Fibroblast of skin of abdomen (primary cell): Measurements from ENCODE around the gene GIMAP6. TPM values are rescaled to one million over a fixed set of nuclear protein-coding genes. Genes with fewer than 3 reads are reported as not detected.
"Not testable (repeated sequence)": the region's sequence is repeated elsewhere in the genome, so short reads cannot be mapped to it uniquely, and the experiment has no call there.

Experiments
- DNase-seq: peaks from one replicate; pipeline ENCODE4 v3.0.0-alpha.2; 2013
- polyA plus RNA-seq, 2 experiments: library from polyadenylated mRNA; unstranded; fragments of 120-200 nt; gene quantifications; one replicate each; pipeline ENCODE4 v1.2.1, GENCODE V29; 2013; ENCODE audit not compliant: insufficient read length in 2 of 2

The GIMAP6 gene
- polyA plus RNA-seq (2013, experiment 1 of 2; ENCODE audit: insufficient read length), result not detected
- not detected for polyA plus RNA-seq (2013, experiment 2 of 2; ENCODE audit: insufficient read length)

DNA sequence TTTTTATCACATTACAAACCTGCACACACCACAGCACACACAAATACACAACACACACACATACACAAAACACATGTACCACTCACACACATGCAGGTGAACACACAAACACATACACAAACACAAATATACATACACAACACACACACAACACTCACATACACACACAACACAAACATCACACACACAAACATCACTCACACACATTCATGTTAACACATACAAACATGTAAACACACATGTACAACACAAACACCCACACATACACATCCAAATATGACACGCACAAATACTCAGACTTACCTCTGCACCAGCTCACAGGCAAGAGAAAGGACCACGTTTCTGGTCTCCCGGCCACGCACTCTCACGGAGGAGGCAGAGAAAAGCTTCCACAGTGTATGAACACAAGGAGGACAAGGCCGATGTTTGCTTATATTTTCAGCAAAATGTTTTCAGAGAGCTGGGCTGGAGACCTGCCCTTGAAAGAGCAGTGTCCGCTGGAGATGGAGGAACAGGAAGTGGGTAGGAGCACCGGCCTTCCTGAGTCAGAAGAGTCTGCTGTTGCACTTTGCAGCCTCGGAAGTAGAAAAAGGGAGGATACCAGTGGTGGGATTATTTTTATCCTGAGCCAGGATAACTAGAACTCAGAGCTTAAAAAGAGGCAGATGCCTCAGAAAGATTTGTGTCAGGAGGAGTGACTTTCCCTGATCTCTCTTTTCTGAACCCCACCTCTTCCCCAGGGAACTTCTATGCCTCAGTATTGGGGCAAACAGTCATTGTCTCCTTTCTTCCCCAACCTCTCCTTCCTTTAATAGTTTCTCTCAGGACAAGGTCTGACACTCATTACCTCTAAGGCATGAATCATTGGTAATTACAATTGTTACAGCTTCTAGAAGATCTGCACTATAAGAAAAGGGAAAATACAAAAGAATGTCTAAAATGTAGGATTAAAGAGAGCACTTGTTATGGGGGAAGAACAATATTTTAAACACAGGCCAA lies at the start of gene GIMAP6:
Gene GIMAP6 (minus strand): TSS at position 520 of the 999 bp plus-strand sequence. CDS start 2,243 bp downstream, outside the sequence.
- DNase-seq, result no peak

DNA sequence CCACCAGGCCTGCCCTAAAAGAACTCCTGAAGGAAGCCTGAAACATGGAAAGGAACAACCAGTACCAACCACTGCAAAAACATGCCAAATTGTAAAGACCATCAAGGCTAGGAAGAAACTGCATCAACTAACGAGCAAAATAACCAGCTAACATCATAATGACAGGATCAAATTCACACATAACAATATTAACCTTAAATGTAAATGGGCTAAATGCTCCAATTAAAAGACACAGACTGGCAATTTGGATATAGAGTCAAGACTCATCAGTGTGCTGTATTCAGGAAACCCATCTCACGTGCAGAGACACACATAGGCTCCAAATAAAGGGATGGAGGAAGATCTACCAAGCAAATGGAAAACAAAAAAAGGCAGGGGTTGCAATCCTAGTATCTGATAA lies 48.2 kb upstream of the GIMAP6 start:
- not testable (repeated sequence) for DNase-seq

DNA sequence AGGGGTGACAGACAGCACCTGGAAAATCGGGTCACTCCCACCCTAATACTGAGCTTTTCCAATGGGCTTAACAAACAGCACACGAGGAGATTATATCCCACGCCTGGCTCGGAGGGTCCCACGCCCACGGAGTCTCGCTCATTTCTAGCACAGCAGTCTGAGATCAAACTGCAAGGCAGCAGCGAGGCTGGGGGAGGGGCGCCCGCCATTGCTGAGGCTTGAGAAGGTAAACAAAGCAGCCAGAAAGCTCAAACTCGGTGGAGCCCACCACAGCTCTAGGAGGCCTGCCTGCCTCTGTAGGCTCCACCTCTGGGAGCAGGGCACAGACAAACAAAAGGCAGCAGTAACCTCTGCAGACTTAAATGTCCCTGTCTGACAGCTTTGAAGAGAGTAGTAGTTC lies 46.4 kb upstream of the GIMAP6 start:
- not testable (repeated sequence) for DNase-seq

DNA sequence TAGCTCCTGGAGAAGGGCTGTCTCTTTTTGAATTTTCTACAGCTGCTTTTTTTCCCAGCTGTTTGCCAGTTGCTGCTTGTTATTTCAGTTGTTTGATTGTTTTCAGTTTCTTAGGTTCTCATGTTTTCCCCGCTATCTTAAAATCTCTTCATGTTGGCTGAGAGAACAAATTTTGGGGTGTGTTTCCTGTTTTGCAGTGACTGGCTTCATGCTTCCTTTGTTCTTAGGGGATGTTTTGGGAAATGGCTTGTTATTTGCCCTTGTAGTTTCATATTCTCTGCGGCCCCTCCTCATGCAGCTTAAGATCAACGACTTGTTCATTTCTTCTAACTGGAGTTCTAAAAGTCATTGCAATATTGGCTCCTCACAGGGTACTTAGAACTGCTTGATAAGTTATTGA lies 44.7 kb upstream of the GIMAP6 start:
- DNase-seq, result not testable (repeated sequence)

DNA sequence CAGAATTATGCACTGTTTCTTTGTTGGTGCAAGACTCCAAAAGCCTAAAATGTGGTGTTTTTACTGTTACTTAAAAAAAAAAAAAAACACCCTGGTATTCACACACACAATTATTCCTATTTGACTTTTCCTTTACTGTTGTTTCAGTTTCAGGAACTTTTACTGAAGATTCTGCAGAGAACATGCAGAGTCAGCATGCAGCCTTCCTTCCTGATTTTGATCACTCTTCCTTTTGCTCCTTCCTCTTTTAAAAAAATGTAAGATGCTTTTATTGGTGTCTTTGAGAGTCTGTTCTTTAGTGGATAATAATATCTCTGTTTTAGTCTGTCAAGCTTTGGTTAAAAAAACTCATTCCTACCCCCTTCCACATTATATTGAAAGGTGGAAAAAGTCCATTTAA lies 44.1 kb upstream of the GIMAP6 start:
- DNase-seq, result not testable (repeated sequence)

DNA sequence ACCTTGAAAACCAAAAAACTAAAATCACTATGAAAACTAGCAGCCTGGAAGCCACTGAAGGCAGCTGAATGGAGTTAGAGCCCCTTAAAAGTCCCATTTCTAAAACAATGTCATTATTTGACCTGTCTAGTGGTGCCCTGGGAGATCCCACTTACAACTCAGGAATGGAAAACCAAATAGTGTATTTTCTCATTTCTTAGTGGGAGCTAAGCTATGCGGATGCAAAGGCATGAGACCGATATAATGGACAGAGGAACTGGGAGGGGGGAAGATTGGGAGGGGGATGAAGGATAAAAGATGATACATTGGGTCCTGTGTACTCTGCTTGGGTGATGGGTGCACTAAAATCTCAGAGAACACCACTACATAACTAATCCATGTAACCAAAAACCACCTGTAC lies 43.5 kb upstream of the GIMAP6 start:
- DNase-seq, result no peak

DNA sequence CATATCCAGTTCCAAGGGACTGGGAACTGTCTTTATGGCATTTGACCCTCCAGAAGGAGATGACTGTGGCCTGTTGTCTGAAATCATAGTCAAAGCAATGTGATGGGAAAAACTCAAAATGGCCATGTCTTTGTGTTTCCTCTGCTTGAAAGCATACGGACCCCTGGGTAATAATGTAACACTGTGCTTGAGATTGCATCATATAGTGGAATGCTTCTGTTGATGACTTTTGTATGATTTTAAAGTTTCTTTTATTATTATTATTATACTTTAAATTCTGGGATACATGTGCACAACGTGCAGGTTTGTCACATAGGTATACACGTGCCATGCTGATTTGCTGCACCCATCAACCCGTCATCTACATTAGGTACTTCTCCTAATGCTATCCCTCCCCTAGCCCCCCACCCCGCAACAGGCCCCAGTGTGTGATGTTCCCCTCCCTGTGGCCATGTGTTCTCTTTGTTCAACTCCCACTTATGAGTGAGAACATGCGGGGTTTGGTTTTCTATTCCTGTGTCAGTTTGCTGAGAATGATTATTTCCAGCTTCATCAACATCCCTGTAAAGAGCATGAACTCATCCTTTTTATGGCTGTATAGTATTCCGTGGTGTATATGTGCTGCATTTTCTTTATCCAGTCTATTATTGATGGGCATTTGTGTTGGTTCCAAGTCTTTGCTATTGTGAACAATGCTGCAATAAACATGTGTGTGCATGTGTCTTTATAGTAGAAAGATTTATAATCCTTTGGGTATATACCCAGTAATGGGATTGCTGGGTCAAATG lies 39.8 kb upstream of the GIMAP6 start:
- not testable (repeated sequence) for DNase-seq

DNA sequence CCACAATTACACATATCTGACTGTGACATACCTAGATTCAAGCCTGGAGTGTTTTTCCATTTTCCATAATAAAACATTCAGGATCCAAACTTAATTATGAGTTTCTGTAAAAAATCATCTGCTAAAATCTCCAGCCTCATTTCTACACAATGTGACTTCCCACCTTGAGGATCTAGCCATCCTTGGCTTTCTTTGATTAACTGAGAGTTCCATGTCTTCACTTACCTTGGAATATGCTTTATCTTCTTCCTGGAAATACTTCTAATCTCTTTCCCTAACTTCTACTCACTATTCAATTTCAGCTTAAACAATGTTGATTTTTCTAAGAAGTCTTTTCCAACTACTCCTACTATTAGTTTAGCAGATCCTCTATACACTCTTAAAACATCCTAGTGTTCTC lies 36.8 kb upstream of the GIMAP6 start:
- no peak for DNase-seq

DNA sequence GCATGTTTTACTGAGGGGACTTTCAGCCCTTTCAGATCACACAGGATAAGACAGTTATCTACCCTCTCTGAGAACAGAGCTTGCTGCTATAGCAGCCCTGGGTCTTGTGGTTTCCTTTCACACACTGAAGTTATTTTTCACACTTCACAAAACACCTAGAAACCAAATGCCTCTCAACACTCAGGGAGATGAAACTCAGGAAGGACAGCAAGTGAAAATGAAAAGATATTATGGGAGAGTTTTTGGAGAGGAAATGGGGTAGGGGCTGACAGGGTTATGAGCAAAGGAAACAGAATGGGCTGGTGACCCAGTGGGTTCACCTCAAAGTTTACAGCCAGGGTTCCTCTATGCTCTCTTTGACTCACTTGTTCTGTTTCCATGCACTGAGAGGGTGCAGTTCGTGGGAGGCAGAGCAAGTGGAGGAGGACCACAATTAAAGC lies 36.3 kb upstream of the GIMAP6 start:
- no peak for DNase-seq

DNA sequence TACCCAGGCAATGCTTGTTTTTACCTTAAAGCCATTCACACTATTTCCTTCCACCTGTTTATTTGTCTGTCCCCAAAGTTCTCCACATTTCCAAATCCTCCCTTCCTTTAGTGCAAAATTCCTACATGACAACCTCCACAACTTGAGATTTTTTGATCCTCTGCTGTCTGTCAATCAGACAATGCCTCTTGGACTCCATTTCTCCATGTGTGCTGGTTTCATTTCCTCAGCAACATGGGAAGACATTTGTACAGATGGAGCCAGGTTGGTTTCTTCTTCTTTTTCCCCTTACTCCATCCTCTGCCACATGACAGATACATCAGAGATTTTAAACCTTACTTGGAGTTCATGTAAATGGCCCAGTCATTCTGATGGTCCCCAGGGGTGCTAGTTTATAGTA lies 34.2 kb upstream of the GIMAP6 start:
- no peak for DNase-seq

DNA sequence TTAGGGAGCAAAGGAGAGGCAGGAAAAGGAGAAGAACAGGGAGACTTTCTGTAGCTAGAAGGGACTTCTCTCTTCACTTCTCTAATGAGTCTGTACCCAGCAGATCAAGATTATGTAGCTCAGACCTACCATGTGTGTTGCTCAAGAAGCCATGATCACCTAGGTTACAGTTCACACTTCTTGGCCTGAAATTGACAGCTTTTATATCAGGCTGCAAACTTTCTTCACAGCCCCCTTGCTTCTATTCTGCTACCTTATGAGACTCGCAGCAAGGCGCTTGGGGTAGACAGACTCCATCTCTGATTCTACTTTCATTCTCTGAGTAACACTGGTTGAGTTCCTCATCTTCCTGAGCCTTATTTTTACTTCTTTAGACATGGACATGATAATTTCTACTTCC lies 33.7 kb upstream of the GIMAP6 start:
- no peak for DNase-seq

DNA sequence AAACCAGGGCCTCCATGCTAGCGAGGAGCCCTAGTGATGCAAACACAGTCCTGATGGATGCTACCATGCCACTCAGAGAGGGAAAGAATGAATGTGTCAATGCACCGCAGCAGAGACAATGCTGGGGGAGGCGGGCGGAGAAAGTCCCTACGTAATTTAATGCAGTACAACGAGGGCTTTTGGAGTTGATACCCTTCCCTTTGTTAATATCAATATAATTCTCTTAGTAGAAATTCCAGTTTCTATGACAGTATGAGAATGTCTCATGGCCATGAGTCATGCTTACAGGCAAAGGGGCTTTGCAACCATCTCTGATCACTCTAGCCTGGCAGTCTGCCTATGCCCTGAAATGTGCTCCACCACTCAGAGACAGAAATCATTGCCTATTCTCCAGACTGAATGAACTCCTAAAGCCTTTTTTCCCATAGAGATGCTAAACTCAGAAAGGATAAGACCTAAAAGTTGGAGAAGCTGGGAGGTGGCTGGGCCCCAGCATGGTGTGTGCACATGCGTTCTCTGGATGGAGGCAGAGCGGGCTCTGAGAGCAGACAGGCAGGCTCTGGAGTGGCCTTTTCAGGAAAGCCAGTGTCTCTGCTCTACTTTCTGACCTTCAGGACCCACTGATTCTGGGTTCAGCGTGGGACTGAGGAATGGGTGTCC lies 33.0 kb upstream of the GIMAP6 start:
- DNase-seq, result no peak

DNA sequence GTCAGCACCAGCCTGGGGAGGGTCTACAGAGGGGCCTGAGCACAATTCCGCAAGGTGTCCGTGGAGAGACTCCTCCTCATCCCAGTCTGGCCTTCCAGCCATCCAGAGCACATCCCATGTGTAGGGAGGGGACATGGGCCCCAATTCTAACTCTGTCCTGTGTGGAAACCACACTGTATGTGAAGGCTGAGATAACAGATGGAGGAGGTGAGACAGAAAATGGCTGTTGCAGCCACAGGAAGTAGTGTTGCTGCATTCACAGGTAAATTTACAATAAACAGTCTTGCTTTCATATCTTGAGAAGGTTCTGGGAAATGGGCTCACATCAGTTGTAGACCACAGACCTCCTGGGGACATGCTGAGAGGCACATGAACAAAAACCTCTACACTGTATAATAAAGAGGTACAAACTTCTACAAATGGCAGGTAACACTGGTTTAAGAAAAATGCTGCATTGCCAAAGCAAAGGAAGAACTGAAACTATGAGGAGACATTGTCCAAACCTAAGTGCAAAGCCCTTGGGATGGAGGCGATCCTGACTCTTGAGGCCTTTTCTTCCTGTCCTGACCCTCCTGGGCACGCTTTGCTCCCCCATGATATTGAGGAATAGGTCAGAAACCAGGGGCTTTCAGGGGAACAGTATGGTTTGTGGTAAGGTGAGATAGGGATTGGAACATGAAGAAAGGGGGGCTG lies 31.8 kb upstream of the GIMAP6 start:
- DNase-seq, result no peak

DNA sequence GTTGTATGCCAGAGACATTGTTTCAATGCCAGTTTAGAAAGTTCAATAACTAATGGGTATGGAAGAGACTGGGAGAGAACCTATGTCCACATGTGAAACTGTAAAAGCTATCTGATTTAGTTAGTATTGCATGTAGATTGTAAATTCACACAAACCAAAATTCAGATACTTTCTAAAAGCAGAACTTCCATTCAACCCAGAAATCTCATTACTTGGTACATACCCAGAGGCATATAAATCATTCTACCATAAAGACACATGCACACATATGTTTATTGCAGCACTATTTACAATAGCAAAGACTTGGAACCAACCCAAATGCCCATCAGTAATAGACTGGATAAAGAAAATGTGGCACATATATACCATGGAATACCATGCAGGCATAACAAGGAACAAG lies 30.6 kb upstream of the GIMAP6 start:
- not testable (repeated sequence) for DNase-seq

DNA sequence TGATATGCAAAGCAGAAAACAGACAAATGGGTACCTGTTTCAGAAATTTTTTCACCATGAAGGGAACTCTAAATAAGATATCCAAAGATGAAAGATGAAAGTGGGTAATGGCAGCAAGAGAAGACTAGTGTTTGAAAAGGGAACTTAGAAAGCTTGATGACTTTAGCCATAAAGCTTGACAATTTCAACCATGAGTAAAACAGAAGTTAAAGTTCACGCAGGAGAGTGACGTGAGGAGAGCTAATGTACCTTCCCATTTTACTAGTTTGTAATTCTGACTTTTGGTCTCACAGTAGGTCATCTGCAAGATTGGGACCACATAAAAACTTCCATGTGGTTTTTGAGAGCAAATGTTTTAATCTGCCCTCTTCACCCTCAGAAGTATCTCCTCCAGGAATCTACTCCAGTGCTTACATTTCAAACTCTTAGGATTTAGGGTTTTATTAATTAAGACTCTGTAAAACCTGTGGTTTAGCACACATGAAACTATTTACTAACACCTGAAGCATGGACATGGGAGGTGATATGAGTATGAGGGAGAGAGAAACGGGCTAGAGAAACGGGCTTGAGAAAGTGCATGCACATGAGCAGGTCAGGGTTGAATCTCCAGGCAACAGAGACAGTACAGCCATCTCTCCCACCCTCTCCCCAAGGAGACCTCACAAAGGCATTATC lies 28.9 kb upstream of the GIMAP6 start:
- no peak for DNase-seq

DNA sequence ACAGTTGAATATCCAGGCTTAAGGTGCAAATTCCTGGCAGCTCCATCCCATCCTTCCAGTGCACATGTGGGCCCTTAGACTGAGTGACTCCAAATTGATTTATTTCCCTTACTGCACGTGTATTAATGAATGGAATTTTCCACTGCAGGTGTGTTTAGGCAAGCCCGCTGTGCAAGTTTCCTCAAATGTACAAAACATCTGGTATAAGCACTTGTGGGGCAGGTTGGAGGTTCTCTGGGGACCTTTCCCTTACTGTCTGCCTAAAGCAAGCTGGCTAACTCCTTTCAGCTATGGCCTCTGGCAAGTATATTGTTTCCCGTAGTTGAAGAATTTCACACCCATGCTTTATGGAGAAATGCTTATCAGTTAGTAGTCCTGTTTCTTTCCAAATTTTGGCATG lies 25.3 kb upstream of the GIMAP6 start:
- DNase-seq, result no peak

DNA sequence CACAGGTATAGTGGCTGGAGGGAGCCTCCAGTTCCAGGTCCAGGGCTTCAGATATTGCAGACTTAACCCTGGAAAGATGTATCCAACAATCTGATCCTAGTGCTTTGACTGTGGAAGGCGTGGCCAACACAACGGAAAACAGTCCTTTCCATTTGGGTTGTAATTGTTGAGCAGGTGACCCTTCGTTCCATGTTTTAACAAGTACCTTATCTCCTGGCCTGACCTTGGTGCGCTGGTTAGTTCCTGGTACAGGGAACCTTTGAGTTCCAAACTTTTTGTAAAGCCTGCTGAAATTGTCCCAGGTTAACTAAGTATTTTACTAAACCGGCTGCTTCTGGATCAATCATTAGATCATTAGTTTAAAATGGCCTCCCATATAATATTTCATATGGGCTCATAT lies 23.9 kb upstream of the GIMAP6 start:
- DNase-seq, result no peak

DNA sequence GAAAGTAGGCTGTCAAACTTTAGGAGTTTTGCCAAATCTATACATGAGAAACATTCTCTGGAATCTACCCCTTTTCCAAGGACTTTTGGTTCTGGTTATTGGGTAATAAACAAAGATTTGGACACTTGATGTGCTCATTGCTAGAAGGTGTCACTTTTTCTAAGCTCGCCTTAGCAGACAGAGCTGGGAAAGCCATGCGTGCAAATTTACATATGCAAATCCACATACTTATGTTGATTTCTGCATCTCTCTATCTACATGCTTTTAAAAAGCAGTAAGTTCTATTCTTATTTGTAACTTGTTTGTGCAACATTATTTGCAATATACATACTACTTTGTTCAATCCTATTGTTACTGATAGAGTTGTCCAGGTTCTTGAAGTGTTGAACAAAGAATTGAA lies 22.5 kb upstream of the GIMAP6 start:
- DNase-seq, result no peak

DNA sequence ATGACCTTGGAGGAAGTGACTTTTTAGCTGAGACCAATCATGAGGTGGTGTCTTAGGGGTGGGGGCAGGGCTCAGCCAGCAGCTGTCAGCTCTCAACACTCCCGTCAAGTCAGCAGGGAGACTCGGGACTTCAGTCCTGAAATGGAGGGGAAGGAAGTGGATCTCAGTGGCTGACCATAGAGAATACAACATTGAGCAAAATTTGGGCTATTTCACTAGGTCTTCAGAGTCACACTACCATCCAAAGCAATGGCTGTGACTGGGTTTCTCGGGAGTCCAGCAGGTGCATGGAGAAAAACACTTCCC lies 16.8 kb upstream of the GIMAP6 start:
- DNase-seq, result no peak

DNA sequence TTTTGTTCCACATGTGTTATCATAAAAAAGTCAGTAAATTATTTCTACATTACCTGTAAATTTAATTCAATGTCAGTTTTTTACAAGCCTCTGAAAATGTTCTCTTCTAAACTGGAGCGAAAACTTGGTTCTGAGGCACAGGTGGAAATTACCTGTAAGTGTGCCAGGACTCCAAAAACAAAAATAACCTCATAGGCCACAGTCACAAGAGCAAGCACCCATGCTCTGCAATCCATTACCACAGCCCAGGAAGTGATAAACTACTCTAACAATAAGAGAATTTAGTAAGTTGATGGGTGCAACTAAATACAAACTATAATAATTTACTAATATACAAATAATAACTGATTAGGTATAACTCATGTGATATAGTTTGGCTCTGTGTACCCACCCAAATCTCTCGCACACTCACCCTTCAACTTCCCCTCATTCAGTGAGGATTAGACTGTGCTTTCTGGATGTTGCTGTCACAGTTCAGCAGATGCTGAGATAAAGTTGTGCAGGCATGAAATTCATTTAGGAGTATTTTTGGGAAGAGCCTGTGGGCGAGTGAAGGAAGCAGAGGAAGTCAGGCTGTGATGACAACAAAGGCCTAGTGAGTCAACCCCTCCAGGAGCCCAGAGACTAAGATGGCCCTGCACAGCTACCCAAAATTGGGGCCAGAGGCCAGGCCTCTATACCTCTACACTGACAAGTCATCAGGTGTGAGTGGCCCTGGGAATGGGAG lies 16.3 kb upstream of the GIMAP6 start:
- DNase-seq, result no peak
